SU-DHL-6 (cell line): ENCODE measurements around the gene KANSL3.

Experiments used
- CTCF ChIP-seq: fragments of 200-600 bp; sonication (generic); IDR thresholded peaks from one replicate; pipeline ENCODE4 v1.5.1; 2017; ENCODE audit warnings: antibody characterized with exemption, mild to moderate bottlenecking, low read length, moderate library complexity; ENCODE audit not compliant: insufficient read depth, poor library complexity, severe bottlenecking
- EZH2phosphoT487 ChIP-seq: fragments of 200-600 bp; sonication (generic), shearing (Covaris generic); conservative IDR thresholded peaks from 2 replicates; pipeline ENCODE4 v1.6.1; 2018; ENCODE audit warnings: mild to moderate bottlenecking, antibody characterized with exemption, low read length, moderate library complexity, mixed read lengths

GRCh38 chr2:96687266-96687665 lies 49.2 kb upstream of the KANSL3 start:
- TF ChIP-seq CTCF (no peak), EZH2phosphoT487 (no peak)
